Liver (tissue), 3 donors: ENCODE measurements around the gene TRMT1.

Experiments used
- FOXA1 ChIP-seq: IDR thresholded peaks from 2 replicates; pipeline ENCODE4 v1.6.1; 2016; ENCODE audit warnings: antibody characterized with exemption
- FOXA2 ChIP-seq: IDR thresholded peaks from 2 replicates; pipeline ENCODE4 v1.6.1; 2016; ENCODE audit warnings: antibody characterized with exemption
- GABPA ChIP-seq, 2 donors: IDR thresholded peaks in 1 of 2; conservative IDR thresholded peaks in 1 of 2; 2 replicates each; pipeline ENCODE4 v1.6.1; 2016; ENCODE audit warnings: antibody characterized with exemption in 2 of 2, mild to moderate bottlenecking in 1 of 2, moderate library complexity in 1 of 2
- JUND ChIP-seq, 2 donors: IDR thresholded peaks; 2 replicates each; pipeline ENCODE4 v1.6.1; 2016; ENCODE audit warnings: antibody characterized with exemption in 2 of 2
- NR2F2 ChIP-seq: IDR thresholded peaks from 2 replicates; pipeline ENCODE4 v1.6.1; 2016; ENCODE audit warnings: antibody characterized with exemption
- RAD21 ChIP-seq, 2 donors: IDR thresholded peaks; 2 replicates each; pipeline ENCODE4 v1.6.1; 2016; ENCODE audit warnings: antibody characterized with exemption in 2 of 2, mild to moderate bottlenecking in 2 of 2
- SP1 ChIP-seq: IDR thresholded peaks from 2 replicates; pipeline ENCODE4 v1.6.1; 2018; ENCODE audit warnings: antibody characterized with exemption, mild to moderate bottlenecking
- TAF1 ChIP-seq: conservative IDR thresholded peaks from 2 replicates; pipeline ENCODE4 v1.6.1; 2016; ENCODE audit warnings: antibody characterized with exemption, mild to moderate bottlenecking
- TF ChIP-seq, protein P1 (sequence below): fragments of 150-350 bp; IDR thresholded peaks from 2 replicates; pipeline ENCODE4 v1.5.1; 2017; ENCODE audit warnings: improper control_type of control experiment, low read depth, low read length; ENCODE audit not compliant: missing input control
- TF ChIP-seq, protein P2 (sequence below): IDR thresholded peaks from 2 replicates; pipeline ENCODE4 v1.6.1; 2016; ENCODE audit warnings: antibody characterized with exemption
- TF ChIP-seq, protein P3 (sequence below): IDR thresholded peaks from 2 replicates; pipeline ENCODE4 v1.6.1; 2016; ENCODE audit warnings: antibody characterized with exemption, mild to moderate bottlenecking
- TF ChIP-seq, protein P4 (sequence below): IDR thresholded peaks from 2 replicates; pipeline ENCODE4 v1.6.1; 2016; ENCODE audit warnings: antibody characterized with exemption
- TF ChIP-seq, protein P5 (sequence below): IDR thresholded peaks from 2 replicates; pipeline ENCODE4 v1.6.1; 2016; ENCODE audit warnings: antibody characterized with exemption
- donor health status: healthy.
- donor health status: healthy.

DNA sequence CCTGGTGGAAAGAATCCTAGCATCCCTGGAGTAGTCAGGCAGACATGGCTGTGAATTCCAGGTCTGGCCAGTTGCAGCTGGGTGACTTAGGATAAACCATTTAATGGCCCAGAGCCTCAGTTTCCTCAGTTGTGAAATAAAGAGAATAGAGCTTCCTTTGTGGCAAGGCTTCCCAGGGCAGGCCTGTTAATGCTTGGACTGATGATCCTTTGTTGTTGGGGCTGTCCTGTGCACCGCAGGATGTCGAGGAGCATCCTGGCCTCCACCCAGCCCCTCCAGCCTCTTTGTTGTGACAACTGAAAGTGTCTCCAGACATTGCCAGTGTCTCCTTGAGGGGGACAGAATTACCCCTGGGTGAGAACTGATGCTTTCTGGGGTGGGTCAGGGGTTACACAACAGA, 30.2 kb downstream of the TRMT1 start:
- TF ChIP-seq FOXA1, result no peak
- TF ChIP-seq, protein P1, sequence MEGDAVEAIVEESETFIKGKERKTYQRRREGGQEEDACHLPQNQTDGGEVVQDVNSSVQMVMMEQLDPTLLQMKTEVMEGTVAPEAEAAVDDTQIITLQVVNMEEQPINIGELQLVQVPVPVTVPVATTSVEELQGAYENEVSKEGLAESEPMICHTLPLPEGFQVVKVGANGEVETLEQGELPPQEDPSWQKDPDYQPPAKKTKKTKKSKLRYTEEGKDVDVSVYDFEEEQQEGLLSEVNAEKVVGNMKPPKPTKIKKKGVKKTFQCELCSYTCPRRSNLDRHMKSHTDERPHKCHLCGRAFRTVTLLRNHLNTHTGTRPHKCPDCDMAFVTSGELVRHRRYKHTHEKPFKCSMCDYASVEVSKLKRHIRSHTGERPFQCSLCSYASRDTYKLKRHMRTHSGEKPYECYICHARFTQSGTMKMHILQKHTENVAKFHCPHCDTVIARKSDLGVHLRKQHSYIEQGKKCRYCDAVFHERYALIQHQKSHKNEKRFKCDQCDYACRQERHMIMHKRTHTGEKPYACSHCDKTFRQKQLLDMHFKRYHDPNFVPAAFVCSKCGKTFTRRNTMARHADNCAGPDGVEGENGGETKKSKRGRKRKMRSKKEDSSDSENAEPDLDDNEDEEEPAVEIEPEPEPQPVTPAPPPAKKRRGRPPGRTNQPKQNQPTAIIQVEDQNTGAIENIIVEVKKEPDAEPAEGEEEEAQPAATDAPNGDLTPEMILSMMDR, result no peak
- no peak for TF ChIP-seq NR2F2
- no peak for TF ChIP-seq JUND (IDR thresholded peaks at IDR 0.05)
- no peak for TF ChIP-seq SP1
- no peak for TF ChIP-seq TAF1
- no peak for TF ChIP-seq RAD21 (IDR thresholded peaks at IDR 0.05)
- TF ChIP-seq, protein P2, sequence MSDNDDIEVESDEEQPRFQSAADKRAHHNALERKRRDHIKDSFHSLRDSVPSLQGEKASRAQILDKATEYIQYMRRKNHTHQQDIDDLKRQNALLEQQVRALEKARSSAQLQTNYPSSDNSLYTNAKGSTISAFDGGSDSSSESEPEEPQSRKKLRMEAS, result no peak
- TF ChIP-seq, protein P3, sequence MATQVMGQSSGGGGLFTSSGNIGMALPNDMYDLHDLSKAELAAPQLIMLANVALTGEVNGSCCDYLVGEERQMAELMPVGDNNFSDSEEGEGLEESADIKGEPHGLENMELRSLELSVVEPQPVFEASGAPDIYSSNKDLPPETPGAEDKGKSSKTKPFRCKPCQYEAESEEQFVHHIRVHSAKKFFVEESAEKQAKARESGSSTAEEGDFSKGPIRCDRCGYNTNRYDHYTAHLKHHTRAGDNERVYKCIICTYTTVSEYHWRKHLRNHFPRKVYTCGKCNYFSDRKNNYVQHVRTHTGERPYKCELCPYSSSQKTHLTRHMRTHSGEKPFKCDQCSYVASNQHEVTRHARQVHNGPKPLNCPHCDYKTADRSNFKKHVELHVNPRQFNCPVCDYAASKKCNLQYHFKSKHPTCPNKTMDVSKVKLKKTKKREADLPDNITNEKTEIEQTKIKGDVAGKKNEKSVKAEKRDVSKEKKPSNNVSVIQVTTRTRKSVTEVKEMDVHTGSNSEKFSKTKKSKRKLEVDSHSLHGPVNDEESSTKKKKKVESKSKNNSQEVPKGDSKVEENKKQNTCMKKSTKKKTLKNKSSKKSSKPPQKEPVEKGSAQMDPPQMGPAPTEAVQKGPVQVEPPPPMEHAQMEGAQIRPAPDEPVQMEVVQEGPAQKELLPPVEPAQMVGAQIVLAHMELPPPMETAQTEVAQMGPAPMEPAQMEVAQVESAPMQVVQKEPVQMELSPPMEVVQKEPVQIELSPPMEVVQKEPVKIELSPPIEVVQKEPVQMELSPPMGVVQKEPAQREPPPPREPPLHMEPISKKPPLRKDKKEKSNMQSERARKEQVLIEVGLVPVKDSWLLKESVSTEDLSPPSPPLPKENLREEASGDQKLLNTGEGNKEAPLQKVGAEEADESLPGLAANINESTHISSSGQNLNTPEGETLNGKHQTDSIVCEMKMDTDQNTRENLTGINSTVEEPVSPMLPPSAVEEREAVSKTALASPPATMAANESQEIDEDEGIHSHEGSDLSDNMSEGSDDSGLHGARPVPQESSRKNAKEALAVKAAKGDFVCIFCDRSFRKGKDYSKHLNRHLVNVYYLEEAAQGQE, result no peak
- TF ChIP-seq, protein P4, sequence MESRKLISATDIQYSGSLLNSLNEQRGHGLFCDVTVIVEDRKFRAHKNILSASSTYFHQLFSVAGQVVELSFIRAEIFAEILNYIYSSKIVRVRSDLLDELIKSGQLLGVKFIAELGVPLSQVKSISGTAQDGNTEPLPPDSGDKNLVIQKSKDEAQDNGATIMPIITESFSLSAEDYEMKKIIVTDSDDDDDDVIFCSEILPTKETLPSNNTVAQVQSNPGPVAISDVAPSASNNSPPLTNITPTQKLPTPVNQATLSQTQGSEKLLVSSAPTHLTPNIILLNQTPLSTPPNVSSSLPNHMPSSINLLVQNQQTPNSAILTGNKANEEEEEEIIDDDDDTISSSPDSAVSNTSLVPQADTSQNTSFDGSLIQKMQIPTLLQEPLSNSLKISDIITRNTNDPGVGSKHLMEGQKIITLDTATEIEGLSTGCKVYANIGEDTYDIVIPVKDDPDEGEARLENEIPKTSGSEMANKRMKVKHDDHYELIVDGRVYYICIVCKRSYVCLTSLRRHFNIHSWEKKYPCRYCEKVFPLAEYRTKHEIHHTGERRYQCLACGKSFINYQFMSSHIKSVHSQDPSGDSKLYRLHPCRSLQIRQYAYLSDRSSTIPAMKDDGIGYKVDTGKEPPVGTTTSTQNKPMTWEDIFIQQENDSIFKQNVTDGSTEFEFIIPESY, result no peak
- TF ChIP-seq GABPA (IDR thresholded peaks at IDR 0.05 in 1 of 2, conservative IDR thresholded peaks at IDR 0.05 in 1 of 2), result no peak
- no peak for TF ChIP-seq FOXA2
- TF ChIP-seq, protein P5, sequence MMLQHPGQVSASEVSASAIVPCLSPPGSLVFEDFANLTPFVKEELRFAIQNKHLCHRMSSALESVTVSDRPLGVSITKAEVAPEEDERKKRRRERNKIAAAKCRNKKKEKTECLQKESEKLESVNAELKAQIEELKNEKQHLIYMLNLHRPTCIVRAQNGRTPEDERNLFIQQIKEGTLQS, result no peak
